HG03066 (cell line): ENCODE results near the gene OBSL1.
A peak's percentile ranks its signal among the peaks of the same experiment; 100 is the strongest.

Experiments
- ATAC-seq: cut with Tn5 transposase; IDR thresholded peaks from one replicate; pipeline ENCODE4 v1.9.1; 2021; ENCODE audit warnings: low read depth; ENCODE audit not compliant: unreplicated experiment

Gene OBSL1

DNA sequence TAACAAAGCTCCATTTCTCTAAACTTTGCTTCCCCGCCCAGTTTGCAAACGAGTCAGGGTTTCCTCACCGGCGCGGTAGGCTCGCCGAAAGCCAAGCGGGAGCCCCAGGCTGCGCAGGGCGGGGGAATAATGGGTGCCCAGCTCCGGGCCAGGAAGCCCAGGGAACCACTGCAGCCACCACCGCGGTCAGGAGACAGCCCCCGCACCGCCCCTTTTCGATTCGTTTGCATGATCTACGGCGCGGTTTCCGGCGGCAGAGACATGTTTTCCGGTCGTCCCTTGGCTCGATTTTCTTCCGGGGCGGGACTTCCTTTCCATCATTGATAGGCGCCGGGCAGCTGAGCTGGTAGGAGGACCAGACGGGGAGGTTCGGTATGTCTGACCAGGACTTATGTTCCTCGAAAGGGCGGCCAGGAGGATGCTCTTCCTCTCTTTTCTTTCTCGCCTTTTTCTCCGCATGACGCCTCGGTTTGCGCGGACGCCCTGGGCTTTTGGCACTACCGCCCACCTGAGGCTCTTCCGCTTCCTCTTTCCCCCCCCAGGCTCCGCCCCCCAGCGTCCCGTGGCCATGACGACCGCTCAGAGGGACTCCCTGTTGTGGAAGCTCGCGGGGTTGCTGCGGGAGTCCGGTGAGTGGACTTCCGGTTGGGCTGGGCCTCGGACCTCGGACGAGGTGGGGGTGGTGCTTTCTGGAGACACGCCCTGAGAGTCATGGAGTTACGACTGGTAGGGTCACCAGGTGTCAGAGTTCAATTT is 26.4 kb upstream of the OBSL1 start, which contains the start of gene STK11IP:
TSS of gene STK11IP (plus strand) at position 306 of the 756 bp plus-strand sequence. CDS start at position 569, 263 bp downstream.
- peak; percentile 95 for ATAC-seq

GRCh38 chr2:219596954-219597551 is 25.7 kb upstream of the OBSL1 start:
- ATAC-seq = peak; percentile 2

DNA sequence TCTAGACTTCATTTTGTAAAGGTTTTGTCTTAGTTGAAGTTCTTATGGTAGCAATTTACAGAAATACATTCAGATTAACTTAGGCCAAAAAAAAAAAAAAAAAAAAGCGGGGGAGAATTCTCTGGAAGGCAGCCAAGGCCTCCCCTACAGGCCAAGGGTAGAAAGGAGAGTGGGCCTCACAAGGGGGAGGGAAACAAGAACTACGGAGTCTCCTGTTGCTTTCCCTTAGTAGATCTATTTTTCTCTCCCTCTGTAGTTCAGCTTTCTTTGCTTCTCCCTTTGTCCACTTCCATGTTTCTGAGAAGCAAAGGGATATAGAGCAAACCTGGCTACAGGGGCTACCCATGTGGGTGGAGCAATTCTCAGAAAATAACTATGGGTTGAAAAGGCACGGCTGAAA is 23.9 kb upstream of the OBSL1 start:
- ATAC-seq = no peak

DNA sequence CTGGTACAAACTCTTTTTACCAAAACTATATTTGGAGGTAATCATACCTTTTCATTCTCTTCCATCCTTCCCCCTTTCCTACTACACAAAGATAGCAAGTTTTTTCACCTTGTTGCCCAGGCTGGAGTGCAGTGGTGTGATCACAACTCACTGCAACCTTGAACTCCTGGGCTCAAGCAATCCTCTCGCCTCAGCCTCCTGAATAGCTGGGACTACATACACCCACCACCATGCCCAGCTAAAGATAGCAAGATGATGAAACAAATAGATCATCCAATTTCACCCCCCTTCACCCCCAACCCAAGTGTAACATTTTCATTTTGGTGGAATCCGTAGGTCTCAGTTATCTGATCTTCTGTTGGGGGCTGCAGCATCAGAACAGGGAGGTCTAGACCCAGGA is 21.8 kb upstream of the OBSL1 start:
- ATAC-seq = no peak

DNA sequence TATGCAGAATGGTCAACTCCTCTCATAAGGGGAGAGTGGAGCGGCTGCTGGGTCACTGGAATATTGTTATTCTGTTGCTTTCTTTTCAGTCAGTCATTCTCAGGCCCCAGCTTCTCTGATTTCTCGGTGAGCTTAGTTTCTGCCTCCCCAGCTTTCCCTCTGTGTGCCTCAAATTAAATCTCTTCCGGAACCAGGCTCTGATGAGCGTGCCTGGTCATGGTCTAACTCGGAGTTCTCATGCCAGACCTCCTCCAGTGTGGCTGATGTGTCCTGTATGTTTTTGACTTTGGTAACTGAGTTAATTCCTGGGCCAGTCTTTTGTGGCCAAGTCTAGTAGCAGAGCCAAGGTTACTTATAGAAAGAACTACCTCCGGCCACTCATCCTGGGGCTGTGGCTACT is 21.4 kb upstream of the OBSL1 start:
- ATAC-seq = no peak

GRCh38 chr2:219591091-219591490 is 19.8 kb upstream of the OBSL1 start:
- ATAC-seq = no peak

DNA sequence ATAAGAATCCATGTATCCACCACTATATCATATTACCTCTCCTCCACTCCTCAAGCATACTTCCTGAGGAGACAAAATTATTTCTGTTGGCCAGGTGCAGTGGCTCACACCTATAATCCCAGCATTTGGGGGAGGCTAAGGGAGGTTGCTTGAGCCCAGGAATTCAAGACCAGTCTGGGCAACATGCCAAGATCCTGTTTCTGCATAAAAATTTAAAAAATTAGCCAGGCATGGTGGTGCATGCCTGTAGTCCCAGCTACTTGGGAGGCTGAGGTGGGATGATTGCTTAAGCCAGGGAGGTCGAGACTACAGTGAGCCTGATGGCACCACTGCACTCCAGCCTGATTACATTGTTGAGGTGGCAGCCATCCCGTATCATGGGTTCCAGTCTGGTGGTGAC is 10.0 kb upstream of the OBSL1 start:
- ATAC-seq = no peak

- ATAC-seq = no peak
Observed at GRCh38 chr2:219578811-219579613, 7.7 kb upstream of the OBSL1 start.

GRCh38 chr2:219576505-219577388 is 5.4 kb upstream of the OBSL1 start:
- ATAC-seq = no peak

DNA sequence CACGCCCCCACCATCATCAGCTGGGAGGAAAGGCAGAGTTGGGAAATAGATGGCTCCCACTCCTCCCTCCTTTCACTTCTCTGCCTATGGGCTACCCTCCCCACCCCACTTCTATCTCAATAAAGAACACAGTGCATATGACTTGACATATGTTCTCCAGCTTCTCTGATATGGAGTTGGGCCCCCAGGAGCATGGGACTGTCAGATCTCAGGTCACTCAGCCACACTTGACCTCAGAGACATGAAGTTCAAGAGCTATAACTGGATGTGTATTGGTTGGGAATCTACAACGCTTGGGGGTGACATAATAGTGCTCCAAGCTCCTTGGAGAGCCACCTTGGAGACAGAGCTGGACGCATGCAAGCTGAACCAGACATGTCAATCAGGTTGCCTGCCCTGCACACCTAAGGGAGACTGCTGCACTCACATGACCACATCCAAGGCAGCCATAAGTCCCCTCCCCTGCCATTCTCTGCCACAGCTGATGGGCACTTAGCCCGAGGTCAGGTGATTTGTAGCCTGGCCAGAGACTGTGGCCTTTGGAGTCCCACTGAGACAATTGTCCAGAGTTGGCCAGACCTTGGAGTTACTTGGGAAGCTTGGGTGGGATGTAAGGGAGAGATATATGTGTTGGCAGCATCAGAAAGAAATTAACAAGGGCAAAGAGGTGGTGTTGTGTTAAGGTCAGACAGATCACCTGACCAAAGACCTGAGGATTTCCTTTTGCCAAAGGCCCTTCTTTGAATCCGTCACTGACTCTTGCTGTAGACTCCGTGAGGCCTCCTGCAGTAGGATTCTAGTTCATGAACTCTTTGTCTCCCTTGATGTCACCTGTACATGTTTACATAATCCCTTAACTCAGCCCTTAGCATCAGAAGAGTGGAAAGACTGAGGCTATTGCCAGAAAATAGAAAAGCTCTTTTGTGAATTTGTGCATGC is 4.5 kb upstream of the OBSL1 start:
- ATAC-seq = no peak

DNA sequence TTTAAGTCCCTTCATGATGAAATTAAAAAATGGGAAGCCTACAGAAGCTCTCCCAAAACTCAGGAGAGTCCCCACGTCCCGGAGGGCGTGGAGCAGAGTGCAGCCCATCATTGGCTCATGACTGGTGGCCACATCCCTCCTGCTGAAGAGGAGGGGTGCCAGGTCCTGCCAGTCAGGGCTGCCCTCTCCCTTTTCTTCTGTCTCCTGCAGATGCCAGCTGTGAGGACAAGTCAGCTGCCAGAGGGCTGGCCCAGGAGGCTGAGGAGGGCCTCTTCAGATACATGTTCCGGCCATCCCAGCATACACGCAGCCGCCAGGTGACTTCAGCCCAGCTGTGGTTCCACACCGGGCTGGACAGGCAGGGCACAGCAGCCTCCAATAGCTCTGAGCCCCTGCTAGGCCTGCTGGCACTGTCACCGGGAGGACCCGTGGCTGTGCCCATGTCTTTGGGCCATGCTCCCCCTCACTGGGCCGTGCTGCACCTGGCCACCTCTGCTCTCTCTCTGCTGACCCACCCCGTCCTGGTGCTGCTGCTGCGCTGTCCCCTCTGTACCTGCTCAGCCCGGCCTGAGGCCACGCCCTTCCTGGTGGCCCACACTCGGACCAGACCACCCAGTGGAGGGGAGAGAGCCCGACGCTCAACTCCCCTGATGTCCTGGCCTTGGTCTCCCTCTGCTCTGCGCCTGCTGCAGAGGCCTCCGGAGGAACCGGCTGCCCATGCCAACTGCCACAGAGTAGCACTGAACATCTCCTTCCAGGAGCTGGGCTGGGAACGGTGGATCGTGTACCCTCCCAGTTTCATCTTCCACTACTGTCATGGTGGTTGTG is 3.4 kb upstream of the OBSL1 start:
- ATAC-seq = no peak

- no peak for ATAC-seq
Observed at GRCh38 chr2:219573166-219573565, 1.8 kb upstream of the OBSL1 start.

GRCh38 chr2:219572237-219573001 is 1.1 kb upstream of the OBSL1 start, which contains the start of gene INHA:
Gene INHA (plus strand): TSS chr2:219572310. CDS start chr2:219572375, 65 bp downstream.
- ATAC-seq = no peak

DNA sequence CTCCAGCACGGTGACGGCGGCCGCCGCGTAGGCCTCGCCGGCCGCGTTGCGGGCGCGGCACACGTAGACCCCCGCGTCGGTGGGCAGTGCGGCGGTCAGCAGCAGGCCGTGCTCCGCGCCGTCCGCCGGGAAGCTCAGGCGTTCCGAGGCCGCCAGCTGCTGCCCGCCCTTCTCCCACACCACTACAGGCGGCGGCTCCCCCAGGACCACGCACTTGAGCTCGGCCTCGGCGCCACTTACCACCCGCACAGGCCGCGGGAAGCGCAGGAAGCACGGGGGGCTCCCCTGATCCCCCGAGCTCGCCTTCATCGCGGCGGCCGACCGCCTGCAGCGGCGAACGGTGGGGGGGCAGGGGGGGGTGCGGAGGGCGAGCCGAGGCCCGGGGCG is 422 bp downstream of the OBSL1 start:
- ATAC-seq = no peak

- ATAC-seq = no peak
Observed at GRCh38 chr2:219570194-219570923, 980 bp downstream of the OBSL1 start.

- no peak for ATAC-seq
Observed at GRCh38 chr2:219569635-219570034, 1.7 kb downstream of the OBSL1 start.

DNA sequence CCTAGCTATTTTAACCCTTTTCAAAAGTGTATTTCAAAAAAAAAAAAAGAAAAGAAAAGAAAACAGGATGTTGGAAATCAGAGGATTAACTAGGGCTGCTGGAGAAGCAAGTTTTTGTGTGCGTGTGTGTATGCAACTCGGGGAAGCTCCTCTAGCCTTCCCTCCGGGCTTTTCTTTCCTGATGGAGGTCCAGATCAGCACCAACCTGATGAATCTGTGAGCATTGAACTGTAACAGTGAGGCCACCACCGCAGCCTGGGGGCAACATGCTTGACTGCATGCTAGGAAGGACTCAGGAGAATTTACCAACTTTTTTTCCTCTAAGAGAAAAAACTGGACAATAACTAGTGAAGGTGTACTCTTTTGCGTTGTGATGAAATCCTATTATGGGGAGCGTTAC is 2.3 kb downstream of the OBSL1 start:
- ATAC-seq = no peak
